ENCODE results near the gene LRTM2. TPM values are rescaled to one million over a fixed set of nuclear protein-coding genes. Genes with fewer than 3 reads are reported as not detected.

LRTM2 gene
- total RNA-seq, 1 experiment from 2014 or later, result 0.07 TPM

- Histone ChIP-seq H2AFZ (ENCODE audit: low read depth, low read length, poor library complexity, severe bottlenecking) (no peak overlapping the region), H4K20me1 (ENCODE audit: insufficient read depth) (no peaks in the 10 kb centered on the region), H3K9ac (ENCODE audit: low read length) (no peak overlapping the region), H3K36me3 (ENCODE audit: control insufficient read depth in 1 of 2, insufficient read depth in 2 of 2, low read length in 2 of 2) (no peaks in the 10 kb centered on the region), H3K9me2 (ENCODE audit: insufficient read depth) (no peaks in the 10 kb centered on the region), H3K4me2 (ENCODE audit: low read length) (no peak overlapping the region), H3K27ac (ENCODE audit: low read depth, low read length) (no peak overlapping the region), H3K79me2 (ENCODE audit: insufficient read depth, low read length) (no peaks in the 10 kb centered on the region), H3K4me3 (replicated peaks in 1 of 2; ENCODE audit: low read depth in 1 of 2, low read length in 2 of 2) (no peak overlapping the region), H3K9me3 (ENCODE audit: control insufficient read depth in 1 of 2, insufficient read depth in 1 of 2, low read depth in 1 of 2, low read length in 2 of 2) (no peaks in the 10 kb centered on the region), H3K27me3 (ENCODE audit: insufficient read depth, low read length) (peaks cover 20% of the 10 kb centered on the region; the same call in 1 of the 2 replicates), H3K4me1 (ENCODE audit: control insufficient read depth in 1 of 2, insufficient read depth in 2 of 2, low read length in 2 of 2) (no peaks in the 10 kb centered on the region)
- intact Hi-C loops (cut with micrococcal nuclease), result no loop called here
- no TSS peak for BruUV-seq (replicated peaks)
- ChIA-PET POLR2A (no interaction called here), RAD21 (ENCODE audit: low non-redundant PET in 1 of 2, low total read pairs in 2 of 2, uncharacterized antibody in 2 of 2, unreplicated experiment in 2 of 2) (no interaction called here), CTCF (no interaction called here)
- TF ChIP-seq CEBPB (IDR thresholded peaks at IDR 0.05; ENCODE audit: low read depth) (no peak), EZH2phosphoT487 (IDR thresholded peaks at IDR 0.05; ENCODE audit: borderline replicate concordance) (no peak), ZNF274 (IDR thresholded peaks at IDR 0.05; ENCODE audit: low read depth, low read length) (no peak), POLR2AphosphoS5 (IDR thresholded peaks at IDR 0.05; ENCODE audit: low read depth, low read length) (no peak), SIN3A (IDR thresholded peaks at IDR 0.05; ENCODE audit: low read depth) (no peak), RAD21 (IDR thresholded peaks at IDR 0.05; ENCODE audit: low read depth) (no peak), TCF7L2 (IDR thresholded peaks at IDR 0.05; ENCODE audit: borderline replicate concordance, extremely low read depth, insufficient read depth, insufficient read length) (no peak), CBX3 (IDR thresholded peaks at IDR 0.05; ENCODE audit: low read depth) (no peak), ZFX (IDR thresholded peaks at IDR 0.05) (no peak), FOSL1 (IDR thresholded peaks at IDR 0.05; ENCODE audit: low read depth) (no peak), ZBTB33 (IDR thresholded peaks at IDR 0.05; ENCODE audit: extremely low read depth, insufficient replicate concordance, low read length) (no peak), YY1 (IDR thresholded peaks at IDR 0.05; ENCODE audit: extremely low read depth, insufficient replicate concordance, low read depth, low read length) (no peak)
- TF ChIP-seq, protein P1, sequence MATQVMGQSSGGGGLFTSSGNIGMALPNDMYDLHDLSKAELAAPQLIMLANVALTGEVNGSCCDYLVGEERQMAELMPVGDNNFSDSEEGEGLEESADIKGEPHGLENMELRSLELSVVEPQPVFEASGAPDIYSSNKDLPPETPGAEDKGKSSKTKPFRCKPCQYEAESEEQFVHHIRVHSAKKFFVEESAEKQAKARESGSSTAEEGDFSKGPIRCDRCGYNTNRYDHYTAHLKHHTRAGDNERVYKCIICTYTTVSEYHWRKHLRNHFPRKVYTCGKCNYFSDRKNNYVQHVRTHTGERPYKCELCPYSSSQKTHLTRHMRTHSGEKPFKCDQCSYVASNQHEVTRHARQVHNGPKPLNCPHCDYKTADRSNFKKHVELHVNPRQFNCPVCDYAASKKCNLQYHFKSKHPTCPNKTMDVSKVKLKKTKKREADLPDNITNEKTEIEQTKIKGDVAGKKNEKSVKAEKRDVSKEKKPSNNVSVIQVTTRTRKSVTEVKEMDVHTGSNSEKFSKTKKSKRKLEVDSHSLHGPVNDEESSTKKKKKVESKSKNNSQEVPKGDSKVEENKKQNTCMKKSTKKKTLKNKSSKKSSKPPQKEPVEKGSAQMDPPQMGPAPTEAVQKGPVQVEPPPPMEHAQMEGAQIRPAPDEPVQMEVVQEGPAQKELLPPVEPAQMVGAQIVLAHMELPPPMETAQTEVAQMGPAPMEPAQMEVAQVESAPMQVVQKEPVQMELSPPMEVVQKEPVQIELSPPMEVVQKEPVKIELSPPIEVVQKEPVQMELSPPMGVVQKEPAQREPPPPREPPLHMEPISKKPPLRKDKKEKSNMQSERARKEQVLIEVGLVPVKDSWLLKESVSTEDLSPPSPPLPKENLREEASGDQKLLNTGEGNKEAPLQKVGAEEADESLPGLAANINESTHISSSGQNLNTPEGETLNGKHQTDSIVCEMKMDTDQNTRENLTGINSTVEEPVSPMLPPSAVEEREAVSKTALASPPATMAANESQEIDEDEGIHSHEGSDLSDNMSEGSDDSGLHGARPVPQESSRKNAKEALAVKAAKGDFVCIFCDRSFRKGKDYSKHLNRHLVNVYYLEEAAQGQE (IDR thresholded peaks at IDR 0.05; ENCODE audit: low read depth), result no peak
- ATAC-seq (no peak), DNase-seq (ENCODE audit: low read depth, low spot score) (no peak)
Observed at GRCh38 chr12:1876086-1876485, 55.7 kb downstream of the LRTM2 start.
